Astrocyte (in vitro differentiated cells and primary cell): ENCODE results near the gene NRIP2.

ENCODE experiments used
- CTCF ChIP-seq: IDR thresholded peaks from 2 replicates; pipeline ENCODE4 v1.5.1; 2011; ENCODE audit warnings: low read depth, mild to moderate bottlenecking, inconsistent platforms, low read length, moderate library complexity; ENCODE audit not compliant: insufficient read depth
- EZH2 ChIP-seq: IDR thresholded peaks from 2 replicates; pipeline ENCODE4 v1.6.1; 2012; ENCODE audit warnings: mild to moderate bottlenecking, low read length, inconsistent platforms; ENCODE audit not compliant: insufficient read depth

GRCh38 chr12:2836574-2836973, 1.7 kb upstream of the NRIP2 start:
- TF ChIP-seq CTCF (no peak), EZH2 (no peak)
